Hepatocyte (in vitro differentiated cells): ENCODE results near the gene GRAMD1A.

Experiments used
- EZH2phosphoT487 ChIP-seq: fragments of 200-600 bp; sonication (generic); IDR thresholded peaks from one replicate; pipeline ENCODE4 v1.6.1; 2018; ENCODE audit warnings: antibody characterized with exemption, mild to moderate bottlenecking, low read depth, moderate library complexity; ENCODE audit not compliant: unreplicated experiment, severe bottlenecking
- TF ChIP-seq, protein P1 (sequence below): fragments of 200-600 bp; sonication (generic); IDR thresholded peaks from 2 replicates; pipeline ENCODE4 v1.5.1; 2016; ENCODE audit warnings: antibody characterized with exemption, mild to moderate bottlenecking; ENCODE audit not compliant: poor library complexity

DNA sequence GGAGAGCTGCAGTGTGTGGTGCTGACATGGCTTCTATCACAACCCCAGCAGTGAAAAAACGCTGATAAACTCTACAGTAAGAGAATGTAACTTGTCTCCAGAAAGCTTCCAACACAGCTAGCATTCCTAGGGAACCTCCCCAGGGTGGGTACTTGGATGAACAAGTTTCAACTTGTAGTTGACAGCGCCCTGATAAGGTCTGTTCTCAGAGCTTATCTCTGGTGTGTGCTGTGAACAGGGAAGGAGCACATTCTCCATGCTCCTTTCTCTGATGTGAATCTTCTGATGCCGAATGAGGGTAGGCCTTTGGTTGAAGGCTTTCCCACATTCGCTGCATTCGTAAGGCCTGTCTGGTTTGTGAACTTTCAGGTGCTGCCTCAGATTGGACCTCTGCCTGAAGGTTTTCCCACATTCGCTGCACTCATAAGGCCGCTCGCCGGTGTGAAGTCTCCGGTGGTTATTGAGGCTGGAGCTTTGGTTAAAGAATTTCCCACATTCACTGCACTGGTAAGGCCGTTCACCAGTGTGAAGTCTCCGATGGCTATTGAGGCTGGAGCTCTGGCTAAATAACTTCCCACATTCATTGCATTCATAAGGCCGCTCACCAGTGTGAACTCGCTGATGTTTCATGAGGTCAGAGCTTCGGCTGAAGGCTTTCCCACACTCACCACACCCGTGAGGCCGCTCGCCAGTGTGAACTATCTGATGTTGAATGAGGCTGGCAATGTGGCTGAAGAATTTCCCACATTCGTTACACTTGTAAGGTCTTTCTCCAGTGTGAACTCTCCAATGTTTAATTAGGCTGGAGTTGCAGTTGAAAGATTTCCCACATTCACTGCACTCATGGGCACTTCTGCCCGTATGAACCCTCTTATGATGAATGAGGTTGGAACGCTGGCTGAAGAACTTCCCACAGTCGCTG is 42.0 kb upstream of the GRAMD1A start:
- TF ChIP-seq, protein P1, sequence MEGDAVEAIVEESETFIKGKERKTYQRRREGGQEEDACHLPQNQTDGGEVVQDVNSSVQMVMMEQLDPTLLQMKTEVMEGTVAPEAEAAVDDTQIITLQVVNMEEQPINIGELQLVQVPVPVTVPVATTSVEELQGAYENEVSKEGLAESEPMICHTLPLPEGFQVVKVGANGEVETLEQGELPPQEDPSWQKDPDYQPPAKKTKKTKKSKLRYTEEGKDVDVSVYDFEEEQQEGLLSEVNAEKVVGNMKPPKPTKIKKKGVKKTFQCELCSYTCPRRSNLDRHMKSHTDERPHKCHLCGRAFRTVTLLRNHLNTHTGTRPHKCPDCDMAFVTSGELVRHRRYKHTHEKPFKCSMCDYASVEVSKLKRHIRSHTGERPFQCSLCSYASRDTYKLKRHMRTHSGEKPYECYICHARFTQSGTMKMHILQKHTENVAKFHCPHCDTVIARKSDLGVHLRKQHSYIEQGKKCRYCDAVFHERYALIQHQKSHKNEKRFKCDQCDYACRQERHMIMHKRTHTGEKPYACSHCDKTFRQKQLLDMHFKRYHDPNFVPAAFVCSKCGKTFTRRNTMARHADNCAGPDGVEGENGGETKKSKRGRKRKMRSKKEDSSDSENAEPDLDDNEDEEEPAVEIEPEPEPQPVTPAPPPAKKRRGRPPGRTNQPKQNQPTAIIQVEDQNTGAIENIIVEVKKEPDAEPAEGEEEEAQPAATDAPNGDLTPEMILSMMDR, result no peak
- no peak for TF ChIP-seq EZH2phosphoT487
